GM23338 (cell line): Measurements from ENCODE around the gene PIK3CG. TPM values are rescaled to one million over a fixed set of nuclear protein-coding genes. Genes with fewer than 3 reads are reported as not detected.
A peak's percentile ranks its signal among the peaks of the same experiment; 100 is the strongest.

Experiments
- ATAC-seq: fragments of 200-7000 bp; cut with Tn5 transposase; 3 replicates; pipeline ENCODE4 v1.9.1; 2020
- DNase-seq: peaks from one replicate; pipeline ENCODE4 v3.0.0-alpha.2; 2015; ENCODE audit warnings: low spot score
- H2AFZ ChIP-seq: fragments of 200-600 bp; sonication (generic); 2 replicates; pipeline ENCODE4 v1.8.0; 2016; ENCODE audit warnings: antibody characterized with exemption, mild to moderate bottlenecking, moderate library complexity
- H3F3A ChIP-seq: fragments of 200-600 bp; sonication (generic); replicated peaks from 2 replicates; pipeline ENCODE4 v1.8.0; 2017; ENCODE audit warnings: antibody characterized with exemption, mixed run types, low read depth
- H3K27ac ChIP-seq: fragments of 200-600 bp; sonication (generic); 2 replicates; pipeline ENCODE4 v1.6.1; 2016; ENCODE audit warnings: low read depth
- H3K27me3 ChIP-seq: fragments of 200-600 bp; sonication (generic); 2 replicates; pipeline ENCODE4 v1.8.0; 2016; ENCODE audit warnings: mild to moderate bottlenecking, mixed run types, moderate library complexity; ENCODE audit not compliant: insufficient read depth
- H3K36me3 ChIP-seq: fragments of 200-600 bp; sonication (generic); 2 replicates; pipeline ENCODE4 v1.8.0; 2016; ENCODE audit warnings: mild to moderate bottlenecking; ENCODE audit not compliant: insufficient read depth
- H3K4me1 ChIP-seq: fragments of 200-600 bp; sonication (generic); 2 replicates; pipeline ENCODE4 v1.8.0; 2016; ENCODE audit warnings: mild to moderate bottlenecking, moderate library complexity; ENCODE audit not compliant: insufficient read depth
- H3K4me2 ChIP-seq: fragments of 200-600 bp; sonication (generic); 2 replicates; pipeline ENCODE4 v1.7.1; 2017; ENCODE audit warnings: mixed run types
- H3K4me3 ChIP-seq: fragments of 200-600 bp; sonication (generic); 2 replicates; pipeline ENCODE4 v1.6.1; 2016; ENCODE audit warnings: mixed run types
- H3K79me2 ChIP-seq: fragments of 200-600 bp; sonication (generic); replicated peaks from 2 replicates; pipeline ENCODE4 v1.8.0; 2017; ENCODE audit warnings: mild to moderate bottlenecking; ENCODE audit not compliant: insufficient read depth
- H3K9me2 ChIP-seq: fragments of 200-600 bp; sonication (generic); 2 replicates; pipeline ENCODE4 v1.8.0; 2017; ENCODE audit not compliant: insufficient read depth
- H4K20me1 ChIP-seq: fragments of 200-600 bp; sonication (generic); replicated peaks from 2 replicates; pipeline ENCODE4 v1.8.0; 2017; ENCODE audit warnings: mild to moderate bottlenecking; ENCODE audit not compliant: insufficient read depth
- H3K27ac Mint-ChIP-seq: 2 replicates; pipeline ENCODE4 v1.8.0; 2020; ENCODE audit warnings: inconsistent platforms, mild to moderate bottlenecking, moderate library complexity, mixed read lengths
- H3K27me3 Mint-ChIP-seq: 3 replicates; pipeline ENCODE4 v1.8.0; 2022; ENCODE audit warnings: low read depth, mild to moderate bottlenecking, moderate library complexity, mixed read lengths, inconsistent platforms; ENCODE audit not compliant: insufficient read depth, poor library complexity
- H3K36me3 Mint-ChIP-seq: 3 replicates; pipeline ENCODE4 v1.8.0; 2021; ENCODE audit warnings: low read depth, mild to moderate bottlenecking, inconsistent platforms, moderate library complexity, mixed read lengths
- H3K4me1 Mint-ChIP-seq: 3 replicates; pipeline ENCODE4 v1.8.0; 2020; ENCODE audit warnings: mild to moderate bottlenecking, inconsistent platforms, mixed read lengths
- H3K4me3 Mint-ChIP-seq: 3 replicates; pipeline ENCODE4 v1.8.0; 2021; ENCODE audit warnings: moderate library complexity, mild to moderate bottlenecking, inconsistent platforms, mixed read lengths
- H3K9me3 Mint-ChIP-seq: 3 replicates; pipeline ENCODE4 v1.8.0; 2020; ENCODE audit warnings: moderate library complexity, mild to moderate bottlenecking, inconsistent platforms, mixed read lengths
- CREB1 ChIP-seq: fragments of 250-450 bp; sonication (Bioruptor Pico); IDR thresholded peaks from 2 replicates; pipeline ENCODE4 v1.5.0; 2020; ENCODE audit warnings: low read depth, mild to moderate bottlenecking, moderate library complexity
- EZH2 ChIP-seq: fragments of 200-600 bp; sonication (generic); IDR thresholded peaks from one replicate; pipeline ENCODE4 v1.8.0; 2017; ENCODE audit warnings: antibody characterized with exemption, mild to moderate bottlenecking, low read depth; ENCODE audit not compliant: unreplicated experiment
- EZH2phosphoT487 ChIP-seq: fragments of 200-600 bp; sonication (generic); IDR thresholded peaks from one replicate; pipeline ENCODE4 v1.8.1; 2018; ENCODE audit warnings: antibody characterized with exemption; ENCODE audit not compliant: unreplicated experiment
- NANOG ChIP-seq: IDR thresholded peaks from 2 replicates; pipeline ENCODE4 v1.6.1; 2016; ENCODE audit warnings: antibody characterized with exemption, borderline replicate concordance
- POLR2AphosphoS5 ChIP-seq: IDR thresholded peaks from 2 replicates; pipeline ENCODE4 v1.6.1; 2016; ENCODE audit warnings: antibody characterized with exemption, low read depth
- STAT1 ChIP-seq: IDR thresholded peaks from one replicate; pipeline ENCODE4 v1.6.1; 2016; ENCODE audit warnings: antibody characterized with exemption; ENCODE audit not compliant: unreplicated experiment
- ZNF114 ChIP-seq: fragments of 250-450 bp; sonication (Bioruptor Pico); IDR thresholded peaks from 2 replicates; pipeline ENCODE4 v1.5.0; 2020; ENCODE audit warnings: mild to moderate bottlenecking, moderate library complexity
- ZNF331 ChIP-seq: fragments of 250-450 bp; sonication (Bioruptor Pico); IDR thresholded peaks from 2 replicates; pipeline ENCODE4 v1.5.0; 2020; ENCODE audit warnings: low read depth, mild to moderate bottlenecking, moderate library complexity
- polyA plus RNA-seq: library from polyadenylated mRNA; unstranded; fragments of >200 nt; fragmentation: Nextera tagmentation; extraction: Ambion mirVana; gene quantifications from 2 replicates; pipeline ENCODE4 v1.2.1, GENCODE V29; 2016
- total RNA-seq: library from RNA; depleted of rRNA; stranded (reverse); fragments of >200 nt; shearing (Covaris generic); gene quantifications from 2 replicates; pipeline ENCODE4 v1.2.3, GENCODE V29; 2014
- TF ChIP-seq, protein P1 (sequence below): IDR thresholded peaks from 2 replicates; pipeline ENCODE4 v1.6.1; 2016; ENCODE audit warnings: antibody characterized with exemption
- TF ChIP-seq, protein P2 (sequence below): IDR thresholded peaks from one replicate; pipeline ENCODE4 v1.6.1; 2018; ENCODE audit warnings: antibody characterized with exemption; ENCODE audit not compliant: unreplicated experiment
- TF ChIP-seq, protein P3 (sequence below), 2 experiments: fragments of 200-600 bp in 1 of 2; sonication (generic) in 1 of 2; conservative IDR thresholded peaks; 2 replicates each; pipeline versions ENCODE4 v1.5.1 to v1.6.1; 2016 to 2017; ENCODE audit warnings: antibody characterized with exemption in 2 of 2, low read depth in 2 of 2, mild to moderate bottlenecking in 2 of 2, moderate library complexity in 1 of 2

The PIK3CG gene
- total and polyA plus RNA-seq, 2 experiments from 2014 or later, result not detected

DNA sequence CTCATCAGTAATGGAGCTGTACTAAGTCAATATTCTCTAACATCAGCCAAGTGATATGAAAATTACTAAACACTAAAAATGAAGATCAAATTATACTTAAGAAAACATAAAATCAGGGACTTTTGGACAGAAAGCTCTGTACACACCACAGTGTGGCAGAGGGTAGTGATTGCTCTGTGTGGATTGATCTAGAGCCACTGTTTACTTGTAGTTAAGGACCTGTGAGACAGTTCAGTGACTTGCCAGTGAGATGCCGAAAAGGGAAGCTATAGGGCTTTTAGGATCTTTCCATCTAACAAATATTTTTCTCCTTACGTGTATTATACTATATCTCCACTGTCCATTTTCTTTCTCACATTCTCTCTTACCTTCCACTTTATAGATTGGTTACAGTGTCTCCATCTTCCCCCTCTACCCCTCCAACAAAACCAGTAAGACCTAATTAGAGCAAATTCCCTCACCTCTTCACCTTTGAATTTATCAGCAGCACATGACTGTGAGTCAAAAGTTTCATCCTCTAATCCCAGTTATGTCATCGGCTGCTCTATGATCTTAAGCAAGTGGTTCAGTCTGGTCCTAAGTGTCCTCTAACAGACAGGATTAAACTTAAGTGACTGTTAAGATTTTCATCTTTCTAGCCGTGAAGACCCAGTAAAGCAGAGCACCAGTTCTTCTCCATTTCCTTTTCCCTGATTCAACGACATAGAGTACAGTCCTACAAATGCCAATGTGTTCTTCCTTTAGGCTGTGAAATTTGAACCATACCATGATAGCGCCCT, 6.9 kb downstream of the PIK3CG start:
- Histone ChIP-seq H4K20me1 (no peaks in the 10 kb centered on the region), H3F3A (no peaks in the 10 kb centered on the region), H3K36me3 (no peaks in the 10 kb centered on the region), H3K27ac (no peak overlapping the region), H3K4me1 (no peaks in the 10 kb centered on the region), H3K79me2 (no peaks in the 10 kb centered on the region), H2AFZ (peak overlapping the region; percentile 56; the same call in 1 of the 2 replicates), H3K4me2 (no peak overlapping the region), H3K4me3 (no peak overlapping the region), H3K9me2 (no peaks in the 10 kb centered on the region), H3K27me3 (no peaks in the 10 kb centered on the region)
- H3K36me3 Mint-ChIP-seq, result peaks cover 4% of the 10 kb centered on the region; the same call in 1 of the 3 replicates
- peaks cover 3% of the 10 kb centered on the region for H3K27me3 Mint-ChIP-seq
- H3K27ac Mint-ChIP-seq, result no peak overlapping the region
- H3K9me3 Mint-ChIP-seq, result peaks cover 7% of the 10 kb centered on the region; the same call in 2 of the 3 replicates
- H3K4me3 Mint-ChIP-seq, result no peak overlapping the region
- DNase-seq (no peak), ATAC-seq (no peak)
- TF ChIP-seq STAT1, result no peak
- TF ChIP-seq, protein P1, sequence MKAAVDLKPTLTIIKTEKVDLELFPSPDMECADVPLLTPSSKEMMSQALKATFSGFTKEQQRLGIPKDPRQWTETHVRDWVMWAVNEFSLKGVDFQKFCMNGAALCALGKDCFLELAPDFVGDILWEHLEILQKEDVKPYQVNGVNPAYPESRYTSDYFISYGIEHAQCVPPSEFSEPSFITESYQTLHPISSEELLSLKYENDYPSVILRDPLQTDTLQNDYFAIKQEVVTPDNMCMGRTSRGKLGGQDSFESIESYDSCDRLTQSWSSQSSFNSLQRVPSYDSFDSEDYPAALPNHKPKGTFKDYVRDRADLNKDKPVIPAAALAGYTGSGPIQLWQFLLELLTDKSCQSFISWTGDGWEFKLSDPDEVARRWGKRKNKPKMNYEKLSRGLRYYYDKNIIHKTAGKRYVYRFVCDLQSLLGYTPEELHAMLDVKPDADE, result no peak
- TF ChIP-seq POLR2AphosphoS5, result no peak
- no peak for TF ChIP-seq EZH2phosphoT487
- TF ChIP-seq CREB1 (CRISPR knock-in tag), result no peak
- no peak for TF ChIP-seq ZNF331 (CRISPR knock-in tag)
- no peaks in the 10 kb centered on the region for H3K4me1 Mint-ChIP-seq

DNA sequence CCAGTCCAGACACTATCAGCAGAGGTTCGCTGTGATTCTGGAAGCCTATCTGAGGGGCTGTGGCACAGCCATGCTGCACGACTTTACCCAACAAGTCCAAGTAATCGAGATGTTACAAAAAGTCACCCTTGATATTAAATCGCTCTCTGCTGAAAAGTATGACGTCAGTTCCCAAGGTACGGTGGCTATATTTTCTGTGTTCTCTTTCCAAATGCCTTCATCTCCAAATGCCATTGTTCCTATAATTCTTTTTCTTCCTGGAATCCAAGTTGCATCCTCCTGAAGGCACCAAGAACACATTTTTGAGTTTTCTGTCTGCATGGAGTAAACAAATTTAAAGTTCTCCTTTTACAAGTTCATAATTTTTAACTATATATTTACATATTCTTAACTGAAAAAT, 7.7 kb downstream of the PIK3CG start:
- DNase-seq, result no peak
- Mint-ChIP-seq H3K9me3 (peaks cover 7% of the 10 kb centered on the region; the same call in 2 of the 3 replicates), H3K36me3 (peaks cover 4% of the 10 kb centered on the region; the same call in 1 of the 3 replicates)
- no peak for TF ChIP-seq ZNF331 (CRISPR knock-in tag)
- TF ChIP-seq NANOG, result no peak
- no peak for TF ChIP-seq POLR2AphosphoS5
- TF ChIP-seq, protein P2, sequence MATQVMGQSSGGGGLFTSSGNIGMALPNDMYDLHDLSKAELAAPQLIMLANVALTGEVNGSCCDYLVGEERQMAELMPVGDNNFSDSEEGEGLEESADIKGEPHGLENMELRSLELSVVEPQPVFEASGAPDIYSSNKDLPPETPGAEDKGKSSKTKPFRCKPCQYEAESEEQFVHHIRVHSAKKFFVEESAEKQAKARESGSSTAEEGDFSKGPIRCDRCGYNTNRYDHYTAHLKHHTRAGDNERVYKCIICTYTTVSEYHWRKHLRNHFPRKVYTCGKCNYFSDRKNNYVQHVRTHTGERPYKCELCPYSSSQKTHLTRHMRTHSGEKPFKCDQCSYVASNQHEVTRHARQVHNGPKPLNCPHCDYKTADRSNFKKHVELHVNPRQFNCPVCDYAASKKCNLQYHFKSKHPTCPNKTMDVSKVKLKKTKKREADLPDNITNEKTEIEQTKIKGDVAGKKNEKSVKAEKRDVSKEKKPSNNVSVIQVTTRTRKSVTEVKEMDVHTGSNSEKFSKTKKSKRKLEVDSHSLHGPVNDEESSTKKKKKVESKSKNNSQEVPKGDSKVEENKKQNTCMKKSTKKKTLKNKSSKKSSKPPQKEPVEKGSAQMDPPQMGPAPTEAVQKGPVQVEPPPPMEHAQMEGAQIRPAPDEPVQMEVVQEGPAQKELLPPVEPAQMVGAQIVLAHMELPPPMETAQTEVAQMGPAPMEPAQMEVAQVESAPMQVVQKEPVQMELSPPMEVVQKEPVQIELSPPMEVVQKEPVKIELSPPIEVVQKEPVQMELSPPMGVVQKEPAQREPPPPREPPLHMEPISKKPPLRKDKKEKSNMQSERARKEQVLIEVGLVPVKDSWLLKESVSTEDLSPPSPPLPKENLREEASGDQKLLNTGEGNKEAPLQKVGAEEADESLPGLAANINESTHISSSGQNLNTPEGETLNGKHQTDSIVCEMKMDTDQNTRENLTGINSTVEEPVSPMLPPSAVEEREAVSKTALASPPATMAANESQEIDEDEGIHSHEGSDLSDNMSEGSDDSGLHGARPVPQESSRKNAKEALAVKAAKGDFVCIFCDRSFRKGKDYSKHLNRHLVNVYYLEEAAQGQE, result no peak
- no peak for TF ChIP-seq ZNF114 (CRISPR knock-in tag)
- no peak for TF ChIP-seq EZH2
- TF ChIP-seq STAT1, result no peak
- TF ChIP-seq, protein P3, sequence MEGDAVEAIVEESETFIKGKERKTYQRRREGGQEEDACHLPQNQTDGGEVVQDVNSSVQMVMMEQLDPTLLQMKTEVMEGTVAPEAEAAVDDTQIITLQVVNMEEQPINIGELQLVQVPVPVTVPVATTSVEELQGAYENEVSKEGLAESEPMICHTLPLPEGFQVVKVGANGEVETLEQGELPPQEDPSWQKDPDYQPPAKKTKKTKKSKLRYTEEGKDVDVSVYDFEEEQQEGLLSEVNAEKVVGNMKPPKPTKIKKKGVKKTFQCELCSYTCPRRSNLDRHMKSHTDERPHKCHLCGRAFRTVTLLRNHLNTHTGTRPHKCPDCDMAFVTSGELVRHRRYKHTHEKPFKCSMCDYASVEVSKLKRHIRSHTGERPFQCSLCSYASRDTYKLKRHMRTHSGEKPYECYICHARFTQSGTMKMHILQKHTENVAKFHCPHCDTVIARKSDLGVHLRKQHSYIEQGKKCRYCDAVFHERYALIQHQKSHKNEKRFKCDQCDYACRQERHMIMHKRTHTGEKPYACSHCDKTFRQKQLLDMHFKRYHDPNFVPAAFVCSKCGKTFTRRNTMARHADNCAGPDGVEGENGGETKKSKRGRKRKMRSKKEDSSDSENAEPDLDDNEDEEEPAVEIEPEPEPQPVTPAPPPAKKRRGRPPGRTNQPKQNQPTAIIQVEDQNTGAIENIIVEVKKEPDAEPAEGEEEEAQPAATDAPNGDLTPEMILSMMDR (conservative IDR thresholded peaks at IDR 0.05; ENCODE audit: low read depth in 2 of 2), result no peak
- no peak for TF ChIP-seq EZH2phosphoT487

More for the DNA sequence above, 7.7 kb downstream of the PIK3CG start:
- H3K4me1 ChIP-seq, result no peaks in the 10 kb centered on the region
- no peaks in the 10 kb centered on the region for H3K36me3 ChIP-seq
- no peak overlapping the region for H3K4me3 Mint-ChIP-seq
- no peaks in the 10 kb centered on the region for H3F3A ChIP-seq
- H3K4me3 ChIP-seq, result no peak overlapping the region
- no peaks in the 10 kb centered on the region for H3K9me2 ChIP-seq
- H3K4me2 ChIP-seq, result no peak overlapping the region
- H3K79me2 ChIP-seq, result no peaks in the 10 kb centered on the region
- H4K20me1 ChIP-seq, result no peaks in the 10 kb centered on the region
- no peaks in the 10 kb centered on the region for H3K4me1 Mint-ChIP-seq
- peak overlapping the region; percentile 56; the same call in 1 of the 2 replicates for H2AFZ ChIP-seq
- no peak overlapping the region for H3K27ac Mint-ChIP-seq
- peaks cover 3% of the 10 kb centered on the region for H3K27me3 Mint-ChIP-seq
- no peak overlapping the region for H3K27ac ChIP-seq
- ATAC-seq, result no peak
- H3K27me3 ChIP-seq, result no peaks in the 10 kb centered on the region
